B cell (primary cell): ENCODE data around the gene APBA2. TPM values are rescaled to one million over a fixed set of nuclear protein-coding genes. Genes with fewer than 3 reads are reported as not detected.

Experiments
- ATAC-seq: fragments of 200-7000 bp; cut with Tn5 transposase; one replicate; pipeline ENCODE4 v1.10.0; 2021; ENCODE audit warnings: low read depth, mild to moderate bottlenecking, moderate number of reproducible peaks, moderate library complexity
- CTCF ChIA-PET: fragments of 350-600 bp; sonication (Branson Sonifier 250); formaldehyde crosslinking; loops from one replicate; lab custom pipeline; 2021; ENCODE audit warnings: antibody characterized with exemption, inconsistent platforms; lab: Charles Lee
- POLR2A ChIA-PET: fragments of 350-600 bp; sonication (Branson Sonifier 250); formaldehyde crosslinking; loops from one replicate; lab custom pipeline; 2021; ENCODE audit warnings: antibody characterized with exemption; lab: Charles Lee
- DNase-seq: peaks from one replicate; pipeline ENCODE4 v3.0.0; 2013
- H2AFZ ChIP-seq: 2 replicates; pipeline ENCODE4 v1.6.1; 2012; ENCODE audit warnings: mild to moderate bottlenecking, low read depth, low read length; ENCODE audit not compliant: insufficient read depth, poor library complexity, severe bottlenecking
- H3K27ac ChIP-seq, 2 donors: 1 replicate in 1 of 2; 2 replicates in 1 of 2; pipeline ENCODE4 v1.5.1; 2012 to 2013; ENCODE audit warnings: low read length in 2 of 2, mild to moderate bottlenecking in 2 of 2, moderate library complexity in 1 of 2
- H3K27me3 ChIP-seq, 4 experiments: fragments of 200-600 bp in 1 of 4; sonication (generic) in 1 of 4; replicated peaks in 1 of 4; 1 replicate in 2 of 4; 2 replicates in 2 of 4; pipeline versions ENCODE4 v1.6.1 to v1.7.0; 2013 to 2016; ENCODE audit warnings: low read length in 3 of 4, mild to moderate bottlenecking in 2 of 4, mixed read lengths in 1 of 4, moderate library complexity in 1 of 4; ENCODE audit not compliant: insufficient read depth in 4 of 4, control insufficient read depth in 3 of 4; ENCODE audit errors: control extremely low read depth in 1 of 4
- H3K36me3 ChIP-seq, 2 experiments: replicated peaks in 1 of 2; 1 replicate in 1 of 2; 2 replicates in 1 of 2; pipeline versions ENCODE4 v1.6.1 to v1.7.1; 2013; ENCODE audit warnings: low read length in 1 of 2; ENCODE audit not compliant: insufficient read depth in 2 of 2, control insufficient read depth in 1 of 2; ENCODE audit errors: control extremely low read depth in 1 of 2, extremely low read depth in 1 of 2
- H3K4me1 ChIP-seq, 2 donors: fragments of 200-600 bp in 1 of 2; sonication (generic) in 1 of 2; 1 replicate in 1 of 2; 2 replicates in 1 of 2; pipeline versions ENCODE4 v1.5.1 to v1.6.1; 2013 to 2017; ENCODE audit warnings: low read length in 2 of 2; ENCODE audit not compliant: control insufficient read depth in 2 of 2, insufficient read depth in 2 of 2
- H3K4me2 ChIP-seq: replicated peaks from 2 replicates; pipeline ENCODE3; 2012; ENCODE audit warnings: mild to moderate bottlenecking, low read depth, low read length; ENCODE audit not compliant: poor library complexity, severe bottlenecking
- H3K4me3 ChIP-seq, 5 experiments: fragments of 200-600 bp in 1 of 5; sonication (generic) in 1 of 5; 1 replicate in 3 of 5; 2 replicates in 2 of 5; pipeline versions ENCODE4 v1.5.1 to v1.7.0; 2011 to 2016; ENCODE audit warnings: low read length in 4 of 5, mild to moderate bottlenecking in 4 of 5, low read depth in 2 of 5, control low read depth in 1 of 5, moderate library complexity in 1 of 5; ENCODE audit not compliant: insufficient read depth in 1 of 5; ENCODE audit errors: control extremely low read depth in 1 of 5, extremely low read depth in 1 of 5
- H3K79me2 ChIP-seq: fragments of 200-600 bp; sonication (generic); one replicate; pipeline ENCODE4 v1.6.0; 2016; ENCODE audit warnings: low read length; ENCODE audit not compliant: control insufficient read depth, insufficient read depth
- H3K9ac ChIP-seq: fragments of 200-600 bp; sonication (generic); 2 replicates; pipeline ENCODE4 v1.6.1; 2017; ENCODE audit warnings: mild to moderate bottlenecking, low read length, moderate library complexity
- H3K9me3 ChIP-seq, 3 donors: one replicate each; pipeline versions ENCODE4 v1.6.1 to v1.7.1; 2013; ENCODE audit warnings: low read length in 2 of 3; ENCODE audit not compliant: control insufficient read depth in 2 of 3, insufficient read depth in 1 of 3; ENCODE audit errors: control extremely low read depth in 1 of 3
- H4K20me1 ChIP-seq: 2 replicates; pipeline ENCODE4 v1.6.0; 2012; ENCODE audit warnings: mild to moderate bottlenecking, low read length; ENCODE audit not compliant: insufficient read depth, control insufficient read depth, poor library complexity, severe bottlenecking
- H3K27ac Mint-ChIP-seq: one replicate; pipeline ENCODE4 v1.8.0; 2021; ENCODE audit warnings: mixed read lengths
- H3K27me3 Mint-ChIP-seq: one replicate; pipeline ENCODE4 v1.8.0; 2021; ENCODE audit warnings: mixed read lengths
- H3K4me1 Mint-ChIP-seq: one replicate; pipeline ENCODE4 v1.8.0; 2021; ENCODE audit warnings: mixed read lengths
- H3K4me3 Mint-ChIP-seq: one replicate; pipeline ENCODE4 v1.8.0; 2021; ENCODE audit warnings: mixed read lengths
- H3K9me3 Mint-ChIP-seq: one replicate; pipeline ENCODE4 v1.8.0; 2022; ENCODE audit warnings: mixed read lengths; ENCODE audit not compliant: insufficient read depth
- EZH2 ChIP-seq: IDR thresholded peaks from 2 replicates; pipeline ENCODE4 v1.6.1; 2012; ENCODE audit warnings: borderline replicate concordance, low read depth, mild to moderate bottlenecking, moderate library complexity, low read length; ENCODE audit not compliant: insufficient read depth, poor library complexity, severe bottlenecking
- WGBS: methylation state at CpG from one replicate; pipeline ENCODE4 v1.1.5; 2013; ENCODE audit warnings: missing lambda C conversion rate; ENCODE audit not compliant: insufficient coverage; 5-methylcytosine and 5-hydroxymethylcytosine counted together
- intact Hi-C: fragments of 100-400 bp; cut with micrococcal nuclease; formaldehyde crosslinking; loops from one replicate; pipeline ENCODE4 v1.10.0; 2022
- polyA plus RNA-seq: library from polyadenylated mRNA; depleted of rRNA; stranded (reverse); fragments of >200 nt; gene quantifications from 2 replicates; pipeline ENCODE4 v1.2.3, GENCODE V29; 2012
- total RNA-seq, 2 donors: library from RNA; stranded (reverse); fragments of 120-200 nt in 1 of 2; gene quantifications; 1 replicate in 1 of 2; 2 replicates in 1 of 2; pipeline versions ENCODE4 v1.2.3 to v1.2.4, GENCODE V29; 2013 to 2022
- TF ChIP-seq, protein P1 (sequence below): fragments of 200-600 bp; IDR thresholded peaks from one replicate; pipeline ENCODE4 v1.8.0; 2022; ENCODE audit warnings: antibody characterized with exemption, mild to moderate bottlenecking

Gene APBA2
- total and polyA plus RNA-seq, 2 donors (not counting 1 experiment from before 2014, with no cell fraction given): 0.19 TPM; not detected in 1

- CTCF ChIA-PET: no interaction called here
- Histone ChIP-seq H3K27ac (no peak overlapping the region), H3K4me1 (no peaks in the 10 kb centered on the region), H4K20me1 (no peaks in the 10 kb centered on the region), H3K4me3 (no peak overlapping the region), H3K27me3 (no peaks in the 10 kb centered on the region), H3K9ac (no peak overlapping the region), H3K79me2 (no peaks in the 10 kb centered on the region), H3K36me3 (no peaks in the 10 kb centered on the region), H3K9me3 (peaks cover 0 to 22% (median 0%) of the 10 kb centered on the region in 3 donors), H2AFZ (no peak overlapping the region), H3K4me2 (no peak overlapping the region)
- Mint-ChIP-seq H3K27ac (no peak overlapping the region), H3K27me3 (no peaks in the 10 kb centered on the region), H3K9me3 (peaks cover 7% of the 10 kb centered on the region), H3K4me3 (no peak overlapping the region), H3K4me1 (no peaks in the 10 kb centered on the region)
- POLR2A ChIA-PET: no interaction called here
- TF ChIP-seq, protein P1, sequence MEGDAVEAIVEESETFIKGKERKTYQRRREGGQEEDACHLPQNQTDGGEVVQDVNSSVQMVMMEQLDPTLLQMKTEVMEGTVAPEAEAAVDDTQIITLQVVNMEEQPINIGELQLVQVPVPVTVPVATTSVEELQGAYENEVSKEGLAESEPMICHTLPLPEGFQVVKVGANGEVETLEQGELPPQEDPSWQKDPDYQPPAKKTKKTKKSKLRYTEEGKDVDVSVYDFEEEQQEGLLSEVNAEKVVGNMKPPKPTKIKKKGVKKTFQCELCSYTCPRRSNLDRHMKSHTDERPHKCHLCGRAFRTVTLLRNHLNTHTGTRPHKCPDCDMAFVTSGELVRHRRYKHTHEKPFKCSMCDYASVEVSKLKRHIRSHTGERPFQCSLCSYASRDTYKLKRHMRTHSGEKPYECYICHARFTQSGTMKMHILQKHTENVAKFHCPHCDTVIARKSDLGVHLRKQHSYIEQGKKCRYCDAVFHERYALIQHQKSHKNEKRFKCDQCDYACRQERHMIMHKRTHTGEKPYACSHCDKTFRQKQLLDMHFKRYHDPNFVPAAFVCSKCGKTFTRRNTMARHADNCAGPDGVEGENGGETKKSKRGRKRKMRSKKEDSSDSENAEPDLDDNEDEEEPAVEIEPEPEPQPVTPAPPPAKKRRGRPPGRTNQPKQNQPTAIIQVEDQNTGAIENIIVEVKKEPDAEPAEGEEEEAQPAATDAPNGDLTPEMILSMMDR: no peak
- no peak for TF ChIP-seq EZH2
- ATAC-seq (no peak), DNase-seq (no peak)
- WGBS: 85% methylated on average over 8 of the region's 8 CpGs
- intact Hi-C loops: no loop called here
Observed at GRCh38 chr15:29064290-29064689, 178.5 kb downstream of the APBA2 start.

GRCh38 chr15:29064731-29065130, 179.0 kb downstream of the APBA2 start:
- Histone ChIP-seq H3K79me2 (no peaks in the 10 kb centered on the region), H3K4me1 (no peaks in the 10 kb centered on the region), H3K4me2 (no peak overlapping the region), H3K9ac (no peak overlapping the region), H3K9me3 (peaks cover 0 to 25% (median 0%) of the 10 kb centered on the region in 3 donors), H3K4me3 (no peak overlapping the region), H3K36me3 (no peaks in the 10 kb centered on the region), H2AFZ (no peak overlapping the region), H3K27ac (no peak overlapping the region), H4K20me1 (no peaks in the 10 kb centered on the region), H3K27me3 (no peaks in the 10 kb centered on the region)
- TF ChIP-seq, protein P1: no peak
- TF ChIP-seq EZH2: no peak
- intact Hi-C loops: no loop called here
- Mint-ChIP-seq H3K9me3 (peaks cover 9% of the 10 kb centered on the region), H3K27ac (no peak overlapping the region), H3K27me3 (no peaks in the 10 kb centered on the region), H3K4me3 (no peak overlapping the region), H3K4me1 (no peaks in the 10 kb centered on the region)
- no peak for DNase-seq
- ChIA-PET CTCF (no interaction called here), POLR2A (no interaction called here)
- 99% methylated on average over 6 of the region's 8 CpGs for WGBS
- no peak for ATAC-seq
